ENCODE measurements around the gene TMX3.

GRCh38 chr18:68721681-68722583 is 7.0 kb upstream of the TMX3 start:
- TF ChIP-seq CTCF (IDR thresholded peaks at IDR 0.05) (no peak), POLR2A (IDR thresholded peaks at IDR 0.05) (no peak)
